GM12874 (cell line): ENCODE data around the gene RCBTB1.
A peak's percentile ranks its signal among the peaks of the same experiment; 100 is the strongest.

ENCODE experiments used
- TF ChIP-seq, protein P1 (sequence below): IDR thresholded peaks from 2 replicates; pipeline ENCODE4 v1.5.1; 2011; ENCODE audit warnings: low read depth, mild to moderate bottlenecking, control low read depth, low read length, moderate library complexity; ENCODE audit not compliant: insufficient read depth

RCBTB1 gene

GRCh38 chr13:49521224-49521623 is 64.1 kb downstream of the RCBTB1 start:
- TF ChIP-seq, protein P1, sequence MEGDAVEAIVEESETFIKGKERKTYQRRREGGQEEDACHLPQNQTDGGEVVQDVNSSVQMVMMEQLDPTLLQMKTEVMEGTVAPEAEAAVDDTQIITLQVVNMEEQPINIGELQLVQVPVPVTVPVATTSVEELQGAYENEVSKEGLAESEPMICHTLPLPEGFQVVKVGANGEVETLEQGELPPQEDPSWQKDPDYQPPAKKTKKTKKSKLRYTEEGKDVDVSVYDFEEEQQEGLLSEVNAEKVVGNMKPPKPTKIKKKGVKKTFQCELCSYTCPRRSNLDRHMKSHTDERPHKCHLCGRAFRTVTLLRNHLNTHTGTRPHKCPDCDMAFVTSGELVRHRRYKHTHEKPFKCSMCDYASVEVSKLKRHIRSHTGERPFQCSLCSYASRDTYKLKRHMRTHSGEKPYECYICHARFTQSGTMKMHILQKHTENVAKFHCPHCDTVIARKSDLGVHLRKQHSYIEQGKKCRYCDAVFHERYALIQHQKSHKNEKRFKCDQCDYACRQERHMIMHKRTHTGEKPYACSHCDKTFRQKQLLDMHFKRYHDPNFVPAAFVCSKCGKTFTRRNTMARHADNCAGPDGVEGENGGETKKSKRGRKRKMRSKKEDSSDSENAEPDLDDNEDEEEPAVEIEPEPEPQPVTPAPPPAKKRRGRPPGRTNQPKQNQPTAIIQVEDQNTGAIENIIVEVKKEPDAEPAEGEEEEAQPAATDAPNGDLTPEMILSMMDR = no peak

GRCh38 chr13:49517461-49517860 is 67.9 kb downstream of the RCBTB1 start:
- TF ChIP-seq, protein P1 = peak; percentile 18; the same call in 1 of the 2 replicates

GRCh38 chr13:49516467-49516866 is 68.9 kb downstream of the RCBTB1 start:
- TF ChIP-seq, protein P1 = no peak

DNA sequence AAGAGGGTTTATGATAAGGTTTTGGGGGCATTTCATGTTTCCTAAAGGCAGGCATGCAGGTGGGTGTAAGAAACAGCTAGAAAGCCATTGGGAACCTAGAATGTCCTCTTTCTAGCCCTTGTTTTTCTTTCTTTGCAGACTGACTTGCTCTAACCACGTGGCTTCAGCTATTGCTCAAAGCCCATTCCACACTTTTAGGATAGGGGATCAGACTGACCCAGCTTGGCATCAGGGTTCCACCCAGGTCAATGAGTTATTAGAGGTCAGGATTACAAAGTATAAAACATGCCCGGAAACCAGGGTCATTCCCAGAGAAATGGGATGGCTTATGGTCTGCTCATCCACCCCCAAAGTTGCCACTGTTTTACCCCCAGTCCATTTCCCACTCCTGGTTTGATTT is 72.8 kb downstream of the RCBTB1 start:
- TF ChIP-seq, protein P1 = no peak

GRCh38 chr13:49503951-49504350 is 81.4 kb downstream of the RCBTB1 start:
- TF ChIP-seq, protein P1 = no peak

GRCh38 chr13:49502954-49503353 is 82.4 kb downstream of the RCBTB1 start:
- TF ChIP-seq, protein P1 = no peak

- TF ChIP-seq, protein P1 = no peak
Observed at GRCh38 chr13:49499889-49500660, 85.3 kb downstream of the RCBTB1 start.

DNA sequence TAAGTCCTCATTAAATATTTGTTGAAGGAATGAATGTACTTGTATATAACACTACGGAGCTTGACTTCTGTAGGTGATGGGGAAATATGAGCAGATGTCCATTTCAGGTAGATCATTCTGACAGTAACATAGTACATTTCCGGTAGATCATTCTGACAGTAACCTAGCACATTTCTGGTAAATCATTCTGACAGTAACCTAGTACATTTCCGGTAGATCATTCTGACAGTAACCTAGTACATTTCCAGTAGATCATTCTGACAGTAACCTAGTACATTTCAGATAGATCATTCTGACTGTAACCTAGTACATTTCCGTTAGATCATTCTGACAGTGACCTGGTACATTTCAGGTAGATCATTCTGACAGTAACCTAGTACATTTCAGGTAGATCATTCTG is 87.2 kb downstream of the RCBTB1 start:
- TF ChIP-seq, protein P1 = no peak
